ENCODE data around the gene LRRC7. TPM values are rescaled to one million over a fixed set of nuclear protein-coding genes. Genes with fewer than 3 reads are reported as not detected.

The LRRC7 gene
- polyA plus RNA-seq, 1 of the 3 experiments (the other 2 are of a cell fraction) = 0.02 TPM

DNA sequence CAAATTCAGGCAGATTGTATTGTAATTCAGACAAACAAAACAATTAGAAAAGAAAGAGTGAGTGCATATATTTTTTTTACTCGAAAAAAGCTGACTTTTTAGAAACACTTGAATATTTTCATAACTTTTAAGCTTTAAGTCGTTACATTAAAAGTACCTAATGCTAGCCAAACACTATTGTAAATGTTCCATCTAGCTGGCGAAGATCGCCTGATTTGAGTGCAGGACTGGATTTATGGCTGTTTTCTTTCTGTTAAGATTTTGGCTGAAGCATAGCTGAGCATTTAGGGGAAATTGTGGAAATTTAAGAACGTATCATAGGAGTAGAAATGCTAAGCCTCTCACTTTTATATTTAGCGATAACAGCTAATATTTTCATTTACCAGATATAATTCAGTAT lies 24.6 kb downstream of the LRRC7 start:
- no peaks in the 10 kb centered on the region for H3K27me3 ChIP-seq (ENCODE audit: insufficient read depth)
- no peak overlapping the region for H2AFZ ChIP-seq (ENCODE audit: low read depth)
- H3K36me3 ChIP-seq (replicated peaks in 1 of 2; ENCODE audit: control insufficient read depth in 1 of 2, insufficient read depth in 2 of 2, low read length in 1 of 2) = no peaks in the 10 kb centered on the region
- H4K20me1 ChIP-seq (ENCODE audit: insufficient read depth) = no peaks in the 10 kb centered on the region
- POLR2A ChIA-PET = no interaction called here
- WGBS (ENCODE audit: low lambda C conversion rate) = 46% methylated on average over 6 of the region's 6 CpGs
- H3K4me2 ChIP-seq = no peak overlapping the region
- H3K27ac ChIP-seq (ENCODE audit: low read depth in 2 of 2, low read length in 1 of 2) = no peak overlapping the region
- no peak overlapping the region for H3K9ac ChIP-seq
- no peaks in the 10 kb centered on the region for H3F3A ChIP-seq (replicated peaks; ENCODE audit: insufficient read depth)
- DNase-seq = no peak
- H3K4me1 ChIP-seq (ENCODE audit: control insufficient read depth in 1 of 2, insufficient read depth in 2 of 2, low read depth in 1 of 2, low read length in 1 of 2) = no peaks in the 10 kb centered on the region
- no peaks in the 10 kb centered on the region for H3K9me3 ChIP-seq
- no peaks in the 10 kb centered on the region for H3K79me2 ChIP-seq (ENCODE audit: insufficient read depth)
- CTCF ChIA-PET = interaction anchor here (1.2 kb wide), 1 partner anchor 12 kb away, joined by 4 read pairs; no protein-coding TSS in a partner anchor
- H3K9me2 ChIP-seq = no peaks in the 10 kb centered on the region
- TF ChIP-seq ELF1 (IDR thresholded peaks at IDR 0.05) (no peak), POLR2AphosphoS5 (IDR thresholded peaks at IDR 0.05; ENCODE audit: low read depth, low read length) (no peak), JUND (IDR thresholded peaks at IDR 0.05) (no peak), FOXJ3 (CRISPR knock-in tag; IDR thresholded peaks at IDR 0.05) (no peak), NFIC (IDR thresholded peaks at IDR 0.05; ENCODE audit: borderline replicate concordance) (no peak), RAD21 (IDR thresholded peaks at IDR 0.05; ENCODE audit: low read length) (no peak), TCF12 (IDR thresholded peaks at IDR 0.05) (no peak), EZH2phosphoT487 (IDR thresholded peaks at IDR 0.05; ENCODE audit: borderline replicate concordance, low read depth) (no peak), MEF2A (IDR thresholded peaks at IDR 0.05; ENCODE audit: borderline replicate concordance, low read depth) (no peak), RFX5 (IDR thresholded peaks at IDR 0.05; ENCODE audit: low read length) (no peak), RXRA (IDR thresholded peaks at IDR 0.05; ENCODE audit: borderline replicate concordance, low read depth) (no peak), YY1 (IDR thresholded peaks at IDR 0.05; ENCODE audit: low read depth) (no peak), IRF3 (IDR thresholded peaks at IDR 0.05; ENCODE audit: low read depth, low read length) (no peak), EP300 (IDR thresholded peaks at IDR 0.05; ENCODE audit: borderline replicate concordance in 1 of 2, low read depth in 1 of 2, low read length in 1 of 2) (no peak), CHD2 (IDR thresholded peaks at IDR 0.05; ENCODE audit: low read length, partially characterized antibody) (no peak), MXI1 (IDR thresholded peaks at IDR 0.05; ENCODE audit: low read depth, low read length) (no peak), RCOR1 (IDR thresholded peaks at IDR 0.05; ENCODE audit: low read length) (no peak)
- TF ChIP-seq, protein P1, sequence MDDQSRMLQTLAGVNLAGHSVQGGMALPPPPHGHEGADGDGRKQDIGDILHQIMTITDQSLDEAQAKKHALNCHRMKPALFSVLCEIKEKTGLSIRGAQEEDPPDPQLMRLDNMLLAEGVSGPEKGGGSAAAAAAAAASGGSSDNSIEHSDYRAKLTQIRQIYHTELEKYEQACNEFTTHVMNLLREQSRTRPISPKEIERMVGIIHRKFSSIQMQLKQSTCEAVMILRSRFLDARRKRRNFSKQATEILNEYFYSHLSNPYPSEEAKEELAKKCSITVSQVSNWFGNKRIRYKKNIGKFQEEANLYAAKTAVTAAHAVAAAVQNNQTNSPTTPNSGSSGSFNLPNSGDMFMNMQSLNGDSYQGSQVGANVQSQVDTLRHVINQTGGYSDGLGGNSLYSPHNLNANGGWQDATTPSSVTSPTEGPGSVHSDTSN (IDR thresholded peaks at IDR 0.05) = no peak
- TF ChIP-seq, protein P2, sequence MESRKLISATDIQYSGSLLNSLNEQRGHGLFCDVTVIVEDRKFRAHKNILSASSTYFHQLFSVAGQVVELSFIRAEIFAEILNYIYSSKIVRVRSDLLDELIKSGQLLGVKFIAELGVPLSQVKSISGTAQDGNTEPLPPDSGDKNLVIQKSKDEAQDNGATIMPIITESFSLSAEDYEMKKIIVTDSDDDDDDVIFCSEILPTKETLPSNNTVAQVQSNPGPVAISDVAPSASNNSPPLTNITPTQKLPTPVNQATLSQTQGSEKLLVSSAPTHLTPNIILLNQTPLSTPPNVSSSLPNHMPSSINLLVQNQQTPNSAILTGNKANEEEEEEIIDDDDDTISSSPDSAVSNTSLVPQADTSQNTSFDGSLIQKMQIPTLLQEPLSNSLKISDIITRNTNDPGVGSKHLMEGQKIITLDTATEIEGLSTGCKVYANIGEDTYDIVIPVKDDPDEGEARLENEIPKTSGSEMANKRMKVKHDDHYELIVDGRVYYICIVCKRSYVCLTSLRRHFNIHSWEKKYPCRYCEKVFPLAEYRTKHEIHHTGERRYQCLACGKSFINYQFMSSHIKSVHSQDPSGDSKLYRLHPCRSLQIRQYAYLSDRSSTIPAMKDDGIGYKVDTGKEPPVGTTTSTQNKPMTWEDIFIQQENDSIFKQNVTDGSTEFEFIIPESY (IDR thresholded peaks at IDR 0.05; ENCODE audit: borderline replicate concordance, low read depth) = no peak
- TF ChIP-seq, protein P3, sequence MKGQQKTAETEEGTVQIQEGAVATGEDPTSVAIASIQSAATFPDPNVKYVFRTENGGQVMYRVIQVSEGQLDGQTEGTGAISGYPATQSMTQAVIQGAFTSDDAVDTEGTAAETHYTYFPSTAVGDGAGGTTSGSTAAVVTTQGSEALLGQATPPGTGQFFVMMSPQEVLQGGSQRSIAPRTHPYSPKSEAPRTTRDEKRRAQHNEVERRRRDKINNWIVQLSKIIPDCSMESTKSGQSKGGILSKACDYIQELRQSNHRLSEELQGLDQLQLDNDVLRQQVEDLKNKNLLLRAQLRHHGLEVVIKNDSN (IDR thresholded peaks at IDR 0.05; ENCODE audit: borderline replicate concordance, low read depth) = no peak
- H3K4me3 ChIP-seq (ENCODE audit: low read depth in 2 of 2, low read length in 1 of 2) = no peak overlapping the region

Data from SK-N-SH (cell line).